Activated naive CD8-positive, alpha-beta T cell treated with anti-CD3 and anti-CD28 coated beads, Interleukin-2, amount 50 U/mL, for 24 hours (primary cell): ENCODE results near the gene ARMH3.
A peak's percentile ranks its signal among the peaks of the same experiment; 100 is the strongest.

Experiments used
- ATAC-seq: fragments of 150-1000 bp; cut with Tn5 transposase; one replicate; pipeline ENCODE4 v1.10.0; 2021
- DNase-seq: peaks from one replicate; pipeline ENCODE4 v3.0.0; 2021
- H3K27ac Mint-ChIP-seq: one replicate; pipeline ENCODE4 v1.8.0; 2021; ENCODE audit warnings: mild to moderate bottlenecking, mixed read lengths
- H3K27me3 Mint-ChIP-seq: one replicate; pipeline ENCODE4 v1.8.0; 2021; ENCODE audit warnings: mixed read lengths
- H3K36me3 Mint-ChIP-seq: one replicate; pipeline ENCODE4 v1.8.0; 2021; ENCODE audit warnings: low read depth, mixed read lengths
- H3K4me1 Mint-ChIP-seq: one replicate; pipeline ENCODE4 v1.8.0; 2021; ENCODE audit warnings: mixed read lengths
- H3K4me3 Mint-ChIP-seq: one replicate; pipeline ENCODE4 v1.8.0; 2021; ENCODE audit warnings: mild to moderate bottlenecking, moderate library complexity, mixed read lengths
- H3K9me3 Mint-ChIP-seq: one replicate; pipeline ENCODE4 v1.8.0; 2021; ENCODE audit warnings: mixed read lengths

ARMH3 gene

DNA sequence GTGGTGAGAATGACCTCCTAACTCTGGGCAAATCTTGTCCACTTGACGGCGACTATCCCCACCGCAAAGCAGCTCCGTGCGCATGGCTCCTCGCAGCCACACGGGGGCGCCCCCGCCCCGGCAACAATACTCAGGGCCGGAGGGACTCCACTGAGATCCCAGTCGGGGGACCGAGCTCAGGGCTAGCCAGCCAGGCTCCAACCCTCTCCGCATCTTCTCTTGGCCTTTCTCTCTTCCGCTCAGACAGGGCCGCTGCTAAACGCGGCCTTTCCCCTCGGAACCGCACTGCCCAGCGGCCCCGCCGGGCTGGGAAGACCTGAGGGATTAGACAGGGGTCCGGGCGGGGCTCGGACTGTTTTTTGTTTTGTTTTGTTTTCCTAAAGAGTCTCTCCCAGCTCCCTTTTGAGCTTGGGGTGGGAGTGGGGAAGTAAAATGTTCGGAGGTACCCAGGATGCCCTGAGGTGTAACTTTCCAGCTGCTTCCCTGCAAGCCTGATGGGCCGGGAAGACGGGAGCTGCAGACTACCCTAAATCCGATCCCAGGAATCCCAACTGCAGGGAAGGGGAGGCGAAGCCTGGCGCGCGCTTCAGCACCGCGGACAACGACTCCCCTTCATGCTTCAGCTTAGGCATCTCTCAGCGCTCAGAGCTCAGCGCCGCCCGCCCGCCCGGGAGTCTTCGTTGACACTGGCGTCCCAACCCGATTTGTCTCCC, 215.1 kb downstream of the ARMH3 start:
- Mint-ChIP-seq H3K9me3 (no peaks in the 10 kb centered on the region), H3K36me3 (peaks cover 1% of the 10 kb centered on the region), H3K4me1 (peaks cover 53% of the 10 kb centered on the region), H3K27me3 (peaks cover 9% of the 10 kb centered on the region), H3K4me3 (peak overlapping the region; percentile 83), H3K27ac (no peak overlapping the region)
- peak; percentile 76 for ATAC-seq
- DNase-seq = peak; percentile 85

DNA sequence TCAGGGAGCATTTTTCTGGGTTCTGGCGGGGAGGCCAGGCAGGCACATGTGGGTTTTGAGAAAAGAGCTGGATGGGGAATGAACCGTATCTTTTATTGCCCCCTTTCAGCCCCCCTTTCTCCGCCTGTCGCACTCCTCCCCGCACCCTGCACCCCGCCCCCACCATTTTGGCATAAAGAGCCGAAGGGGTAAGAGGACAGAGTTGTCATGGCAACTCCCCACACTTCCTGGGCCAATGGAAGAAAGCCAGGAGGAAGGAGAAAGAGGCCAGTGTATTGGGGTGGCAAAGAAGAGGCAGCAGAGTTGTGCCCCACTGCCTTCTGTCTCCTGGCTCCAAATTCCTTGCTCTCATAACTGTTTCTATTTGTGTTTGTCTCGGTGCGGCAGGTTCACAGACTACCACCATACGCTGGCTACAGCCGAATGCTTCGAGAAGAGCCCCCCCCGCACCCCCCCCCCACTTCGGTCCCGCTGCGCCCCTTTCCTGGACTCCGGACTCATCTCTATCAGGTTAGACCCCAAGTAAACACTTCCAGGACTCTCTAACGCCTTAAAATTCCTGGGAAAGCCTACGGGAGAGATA, 215.8 kb downstream of the ARMH3 start:
- Mint-ChIP-seq H3K4me3 (peak overlapping the region; percentile 83), H3K4me1 (peaks cover 58% of the 10 kb centered on the region), H3K27me3 (peaks cover 9% of the 10 kb centered on the region), H3K36me3 (no peaks in the 10 kb centered on the region), H3K27ac (no peak overlapping the region), H3K9me3 (no peaks in the 10 kb centered on the region)
- no peak for ATAC-seq
- DNase-seq = no peak

DNA sequence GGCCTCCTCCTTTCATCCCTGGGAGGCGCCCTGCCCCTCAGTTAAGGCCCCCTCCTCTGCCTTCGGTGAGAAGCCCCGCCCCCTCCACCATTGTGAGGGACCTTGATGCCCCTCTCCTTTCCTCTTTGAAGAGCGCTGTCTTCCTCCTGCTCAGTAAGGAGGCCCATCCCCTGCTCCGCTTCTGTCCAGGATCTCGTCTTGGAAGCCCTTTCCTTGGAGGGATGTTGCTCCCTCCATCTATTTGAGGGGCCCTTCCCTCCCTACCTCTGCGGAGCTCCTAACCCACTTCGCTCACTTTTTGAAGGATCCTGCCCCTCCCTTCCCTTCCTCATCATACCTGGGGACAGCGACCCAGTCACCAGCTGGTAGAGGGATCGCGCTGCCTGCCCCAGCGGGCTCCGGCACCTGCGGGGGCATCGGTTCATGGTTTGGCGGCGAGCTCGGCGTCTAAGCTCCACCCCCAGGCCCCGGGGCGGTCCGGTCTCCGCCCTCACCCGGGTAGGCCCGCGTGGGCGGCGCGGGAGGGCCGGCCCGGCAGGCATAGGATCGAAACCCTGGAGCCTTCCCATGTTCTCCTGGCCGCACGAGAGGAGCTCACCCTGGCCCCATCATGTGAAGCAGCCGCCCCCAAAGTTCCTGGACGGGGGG, 216.4 kb downstream of the ARMH3 start:
- peaks cover 63% of the 10 kb centered on the region for H3K4me1 Mint-ChIP-seq

DNA sequence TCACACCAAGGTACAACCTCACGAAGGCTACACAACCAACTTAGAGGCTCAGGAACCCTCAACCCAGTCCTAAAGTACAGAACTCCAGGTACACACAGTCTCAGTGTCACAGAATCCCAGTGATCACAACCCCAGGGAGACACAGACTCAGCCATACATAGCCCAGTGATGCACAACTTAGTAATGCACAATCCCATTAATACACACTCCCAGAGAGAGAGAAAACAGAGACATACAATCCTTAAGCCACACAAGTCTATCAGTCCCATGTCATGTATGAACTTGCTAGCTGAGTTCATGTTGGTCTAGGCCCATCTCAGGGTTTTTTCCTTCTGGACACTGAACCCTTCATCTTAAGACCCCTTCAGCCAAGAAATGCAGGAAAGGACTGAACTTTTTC, 217.0 kb downstream of the ARMH3 start:
- peaks cover 63% of the 10 kb centered on the region for H3K4me1 Mint-ChIP-seq
- peaks cover 6% of the 10 kb centered on the region for H3K27me3 Mint-ChIP-seq
- H3K9me3 Mint-ChIP-seq = no peaks in the 10 kb centered on the region
- DNase-seq = no peak
- H3K4me3 Mint-ChIP-seq = peak overlapping the region; percentile 67
- no peak for ATAC-seq
- H3K36me3 Mint-ChIP-seq = no peaks in the 10 kb centered on the region
- no peak overlapping the region for H3K27ac Mint-ChIP-seq

More for the DNA sequence above, 216.4 kb downstream of the ARMH3 start:
- ATAC-seq = peak; percentile 17
- Mint-ChIP-seq H3K36me3 (no peaks in the 10 kb centered on the region), H3K27ac (no peak overlapping the region), H3K9me3 (no peaks in the 10 kb centered on the region), H3K27me3 (peaks cover 9% of the 10 kb centered on the region), H3K4me3 (peak overlapping the region; percentile 67)
- DNase-seq = peak; percentile 70

GRCh38 chr10:101838416-101838970, 217.5 kb downstream of the ARMH3 start:
- Mint-ChIP-seq H3K4me1 (peaks cover 65% of the 10 kb centered on the region), H3K36me3 (no peaks in the 10 kb centered on the region), H3K27ac (no peak overlapping the region), H3K9me3 (no peaks in the 10 kb centered on the region), H3K27me3 (peaks cover 6% of the 10 kb centered on the region), H3K4me3 (no peak overlapping the region)
- DNase-seq (no peak), ATAC-seq (no peak)

DNA sequence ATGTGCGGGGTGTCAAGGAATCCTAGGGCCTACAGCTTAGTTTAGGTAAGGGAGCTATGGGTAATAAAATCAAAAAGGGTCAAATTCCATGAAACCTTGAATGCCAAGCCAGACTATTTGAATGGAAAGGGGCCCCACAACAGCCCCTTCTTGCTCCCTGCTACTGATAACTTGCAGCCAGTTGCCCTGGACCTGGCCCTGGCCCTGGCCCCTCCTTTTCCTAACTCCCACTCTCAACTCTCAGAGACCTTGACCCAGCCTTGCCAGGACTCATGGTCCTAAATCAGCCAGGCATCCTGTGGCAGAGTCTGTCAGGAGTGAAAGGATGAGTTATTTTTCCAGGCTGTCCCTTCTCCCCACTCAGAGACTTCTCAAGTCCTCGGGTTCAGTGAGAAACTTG, 218.2 kb downstream of the ARMH3 start:
- no peak for ATAC-seq
- no peak for DNase-seq
- Mint-ChIP-seq H3K4me1 (peaks cover 64% of the 10 kb centered on the region), H3K27me3 (peaks cover 6% of the 10 kb centered on the region), H3K9me3 (no peaks in the 10 kb centered on the region), H3K4me3 (no peak overlapping the region), H3K36me3 (no peaks in the 10 kb centered on the region), H3K27ac (no peak overlapping the region)

GRCh38 chr10:101835362-101835761, 220.6 kb downstream of the ARMH3 start:
- Mint-ChIP-seq H3K36me3 (no peaks in the 10 kb centered on the region), H3K27ac (no peak overlapping the region), H3K27me3 (peaks cover 2% of the 10 kb centered on the region), H3K4me3 (no peak overlapping the region), H3K9me3 (no peaks in the 10 kb centered on the region), H3K4me1 (peaks cover 58% of the 10 kb centered on the region)
- no peak for ATAC-seq
- DNase-seq = no peak

- Mint-ChIP-seq H3K9me3 (no peaks in the 10 kb centered on the region), H3K4me1 (peaks cover 60% of the 10 kb centered on the region), H3K27ac (no peak overlapping the region), H3K4me3 (no peak overlapping the region), H3K27me3 (peaks cover 3% of the 10 kb centered on the region), H3K36me3 (no peaks in the 10 kb centered on the region)
- ATAC-seq = no peak
- DNase-seq = no peak
Measured at GRCh38 chr10:101834341-101834740, 221.6 kb downstream of the ARMH3 start.

GRCh38 chr10:101833466-101833865, 222.5 kb downstream of the ARMH3 start:
- Mint-ChIP-seq H3K36me3 (no peaks in the 10 kb centered on the region), H3K4me3 (no peak overlapping the region), H3K9me3 (no peaks in the 10 kb centered on the region), H3K27ac (no peak overlapping the region), H3K27me3 (peaks cover 3% of the 10 kb centered on the region), H3K4me1 (peaks cover 55% of the 10 kb centered on the region)
- DNase-seq (no peak), ATAC-seq (no peak)

DNA sequence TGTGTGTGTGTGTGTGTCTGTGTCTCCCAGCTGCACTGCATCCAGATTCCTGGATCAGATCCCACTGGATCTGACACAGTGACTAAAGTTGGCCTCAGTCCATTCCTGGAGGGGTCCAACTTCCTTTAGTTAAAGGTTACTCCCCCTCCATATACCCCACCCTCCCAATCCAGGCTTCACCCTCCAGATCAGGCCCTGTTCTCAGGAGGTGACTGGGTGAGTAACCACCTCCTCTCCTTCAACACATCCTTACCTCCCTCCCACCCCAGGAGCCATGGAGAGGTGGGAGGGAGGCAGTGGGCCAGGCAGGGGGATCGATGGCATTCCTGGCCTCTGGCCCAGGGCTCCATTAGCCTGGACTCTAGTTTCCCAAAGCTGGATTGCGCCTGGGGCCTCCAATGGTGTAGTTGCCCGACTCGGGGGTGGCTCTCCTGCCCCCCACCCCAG, 223.6 kb downstream of the ARMH3 start:
- DNase-seq (no peak), ATAC-seq (no peak)
- Mint-ChIP-seq H3K36me3 (no peaks in the 10 kb centered on the region), H3K9me3 (no peaks in the 10 kb centered on the region), H3K4me3 (no peak overlapping the region), H3K27ac (no peak overlapping the region), H3K4me1 (peaks cover 55% of the 10 kb centered on the region), H3K27me3 (peaks cover 3% of the 10 kb centered on the region)

GRCh38 chr10:101831169-101831811, 224.7 kb downstream of the ARMH3 start:
- no peaks in the 10 kb centered on the region for H3K9me3 Mint-ChIP-seq
- H3K36me3 Mint-ChIP-seq = no peaks in the 10 kb centered on the region
- DNase-seq (no peak), ATAC-seq (no peak)
- H3K4me1 Mint-ChIP-seq = peaks cover 52% of the 10 kb centered on the region
- H3K27ac Mint-ChIP-seq = peak overlapping the region; percentile 91
- H3K27me3 Mint-ChIP-seq = peaks cover 3% of the 10 kb centered on the region
- peak overlapping the region; percentile 75 for H3K4me3 Mint-ChIP-seq

GRCh38 chr10:101830322-101831168, 225.4 kb downstream of the ARMH3 start:
- H3K27me3 Mint-ChIP-seq = peaks cover 3% of the 10 kb centered on the region
- H3K36me3 Mint-ChIP-seq = no peaks in the 10 kb centered on the region
- H3K27ac Mint-ChIP-seq = peak overlapping the region; percentile 91
- H3K9me3 Mint-ChIP-seq = no peaks in the 10 kb centered on the region
- peak overlapping the region; percentile 75 for H3K4me3 Mint-ChIP-seq
- ATAC-seq (peak; percentile 71), DNase-seq (peak; percentile 89)
- H3K4me1 Mint-ChIP-seq = peaks cover 46% of the 10 kb centered on the region

DNA sequence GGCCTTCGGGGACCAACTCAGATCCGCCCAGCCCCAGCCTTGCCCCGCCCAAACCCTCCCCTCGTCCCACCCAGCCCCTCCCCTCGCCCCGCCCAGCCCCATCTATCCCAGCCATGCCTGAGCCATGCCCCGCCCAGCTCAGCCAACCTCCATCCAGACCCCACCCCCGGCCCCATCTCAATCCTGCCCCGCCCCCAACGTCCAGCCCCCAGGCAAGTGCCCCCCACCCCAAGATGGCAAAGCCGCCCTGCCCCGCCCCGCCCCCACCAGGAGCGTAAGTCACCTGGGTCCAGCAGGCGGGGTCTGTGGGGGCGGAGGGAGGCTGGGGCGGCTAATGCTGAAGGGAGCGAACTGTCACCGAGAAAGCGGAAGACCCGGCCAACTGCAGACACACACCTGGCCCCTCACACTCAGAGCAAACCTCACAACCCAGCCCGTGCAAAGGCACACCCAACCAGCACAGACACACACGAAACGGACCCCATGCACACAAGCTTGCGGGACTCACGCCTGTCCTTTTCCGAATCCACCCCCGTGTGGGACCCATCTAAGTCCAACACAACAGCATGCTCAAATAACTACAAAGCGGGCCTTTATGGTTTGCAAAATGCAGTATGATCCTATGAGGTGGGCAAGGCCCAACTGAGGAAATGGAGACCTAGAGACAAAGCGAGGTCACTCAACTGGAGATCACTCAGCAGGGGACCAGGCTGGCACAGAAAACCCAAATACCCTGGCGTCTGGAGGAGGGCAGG, 226.2 kb downstream of the ARMH3 start:
- DNase-seq (peak; percentile 63), ATAC-seq (no peak)
- no peaks in the 10 kb centered on the region for H3K36me3 Mint-ChIP-seq
- H3K27ac Mint-ChIP-seq = peak overlapping the region; percentile 91
- no peaks in the 10 kb centered on the region for H3K9me3 Mint-ChIP-seq
- peaks cover 41% of the 10 kb centered on the region for H3K4me1 Mint-ChIP-seq
- H3K4me3 Mint-ChIP-seq = peak overlapping the region; percentile 75
- peaks cover 3% of the 10 kb centered on the region for H3K27me3 Mint-ChIP-seq
